ENCODE data around the gene PRSS36.
A peak's percentile ranks its signal among the peaks of the same experiment; 100 is the strongest.

PRSS36 gene

DNA sequence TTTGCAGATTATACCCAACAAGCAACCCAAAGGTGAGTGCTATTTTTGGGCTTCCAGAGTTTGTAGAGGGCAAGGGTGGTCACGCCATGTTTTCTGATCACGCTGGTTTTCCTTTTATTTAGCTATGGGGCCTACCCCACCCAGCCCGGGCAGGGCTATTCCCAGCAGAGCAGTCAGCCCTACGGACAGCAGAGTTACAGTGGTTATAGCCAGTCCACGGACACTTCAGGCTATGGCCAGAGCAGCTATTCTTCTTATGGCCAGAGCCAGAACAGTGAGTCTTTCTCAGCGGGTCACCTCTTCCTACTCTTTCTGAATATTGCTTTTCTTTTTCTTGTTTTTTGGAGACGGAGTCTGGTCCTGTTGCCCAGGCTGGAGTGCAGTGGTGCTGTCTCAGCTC is 32.5 kb upstream of the PRSS36 start:
- no peak for TF ChIP-seq TAF1 (IDR thresholded peaks at IDR 0.05; ENCODE audit: borderline replicate concordance, insufficient read depth, low read length)
- no peak for TF ChIP-seq SIN3A (IDR thresholded peaks at IDR 0.05; ENCODE audit: borderline replicate concordance, insufficient read depth, low read length)
- no peak for TF ChIP-seq FOXP2 (optimal IDR thresholded peaks at IDR 0.05; ENCODE audit: borderline replicate concordance, extremely low read depth, extremely low read length, insufficient read depth)
- TF ChIP-seq POLR2AphosphoS5 (IDR thresholded peaks at IDR 0.05; ENCODE audit: low read depth, low read length) = no peak
- TF ChIP-seq, protein P1, sequence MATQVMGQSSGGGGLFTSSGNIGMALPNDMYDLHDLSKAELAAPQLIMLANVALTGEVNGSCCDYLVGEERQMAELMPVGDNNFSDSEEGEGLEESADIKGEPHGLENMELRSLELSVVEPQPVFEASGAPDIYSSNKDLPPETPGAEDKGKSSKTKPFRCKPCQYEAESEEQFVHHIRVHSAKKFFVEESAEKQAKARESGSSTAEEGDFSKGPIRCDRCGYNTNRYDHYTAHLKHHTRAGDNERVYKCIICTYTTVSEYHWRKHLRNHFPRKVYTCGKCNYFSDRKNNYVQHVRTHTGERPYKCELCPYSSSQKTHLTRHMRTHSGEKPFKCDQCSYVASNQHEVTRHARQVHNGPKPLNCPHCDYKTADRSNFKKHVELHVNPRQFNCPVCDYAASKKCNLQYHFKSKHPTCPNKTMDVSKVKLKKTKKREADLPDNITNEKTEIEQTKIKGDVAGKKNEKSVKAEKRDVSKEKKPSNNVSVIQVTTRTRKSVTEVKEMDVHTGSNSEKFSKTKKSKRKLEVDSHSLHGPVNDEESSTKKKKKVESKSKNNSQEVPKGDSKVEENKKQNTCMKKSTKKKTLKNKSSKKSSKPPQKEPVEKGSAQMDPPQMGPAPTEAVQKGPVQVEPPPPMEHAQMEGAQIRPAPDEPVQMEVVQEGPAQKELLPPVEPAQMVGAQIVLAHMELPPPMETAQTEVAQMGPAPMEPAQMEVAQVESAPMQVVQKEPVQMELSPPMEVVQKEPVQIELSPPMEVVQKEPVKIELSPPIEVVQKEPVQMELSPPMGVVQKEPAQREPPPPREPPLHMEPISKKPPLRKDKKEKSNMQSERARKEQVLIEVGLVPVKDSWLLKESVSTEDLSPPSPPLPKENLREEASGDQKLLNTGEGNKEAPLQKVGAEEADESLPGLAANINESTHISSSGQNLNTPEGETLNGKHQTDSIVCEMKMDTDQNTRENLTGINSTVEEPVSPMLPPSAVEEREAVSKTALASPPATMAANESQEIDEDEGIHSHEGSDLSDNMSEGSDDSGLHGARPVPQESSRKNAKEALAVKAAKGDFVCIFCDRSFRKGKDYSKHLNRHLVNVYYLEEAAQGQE (IDR thresholded peaks at IDR 0.05; ENCODE audit: insufficient read depth in 1 of 2, low read depth in 2 of 2, low read length in 2 of 2) = no peak

DNA sequence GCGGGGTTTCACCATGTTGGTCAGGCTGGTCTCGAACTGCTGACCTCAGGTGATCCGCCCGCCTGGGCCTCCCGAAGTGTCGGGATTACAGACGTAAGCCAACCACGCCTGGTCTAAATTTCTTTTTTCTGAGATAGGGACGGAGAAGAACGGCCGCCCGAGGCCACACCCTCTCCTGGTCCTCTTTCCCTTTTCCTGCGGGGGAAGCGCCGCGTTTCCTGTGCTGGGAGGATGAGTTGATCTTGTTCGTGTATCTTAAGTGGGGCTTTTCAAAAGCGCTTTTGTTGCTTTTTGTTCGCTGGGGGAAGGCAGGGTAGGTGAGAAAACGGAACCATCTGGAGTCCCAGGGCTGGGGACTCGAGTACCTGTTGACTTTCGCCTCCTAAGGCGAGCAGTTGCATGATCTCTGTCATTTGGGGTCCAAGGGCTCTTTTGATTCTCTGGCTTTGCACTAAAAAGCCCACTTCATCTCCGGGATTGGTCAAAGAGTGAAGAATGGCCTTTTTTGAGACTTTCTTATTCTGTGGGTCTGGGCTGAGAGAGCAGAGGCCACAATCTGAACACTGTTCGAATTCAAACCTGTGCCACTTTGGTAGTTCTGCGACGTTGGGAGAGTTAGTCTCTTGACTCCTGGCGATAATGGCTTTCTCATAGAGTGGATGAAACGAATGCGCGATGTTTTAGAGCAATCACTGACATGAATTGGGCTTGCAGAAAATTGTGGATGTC is 31.4 kb upstream of the PRSS36 start:
- no peak for TF ChIP-seq TAF1 (IDR thresholded peaks at IDR 0.05; ENCODE audit: borderline replicate concordance, insufficient read depth, low read length)
- TF ChIP-seq FOXP2 (optimal IDR thresholded peaks at IDR 0.05; ENCODE audit: borderline replicate concordance, extremely low read depth, extremely low read length, insufficient read depth) = no peak
- no peak for TF ChIP-seq POLR2AphosphoS5 (IDR thresholded peaks at IDR 0.05; ENCODE audit: low read depth, low read length)
- TF ChIP-seq SIN3A (IDR thresholded peaks at IDR 0.05; ENCODE audit: borderline replicate concordance, insufficient read depth, low read length) = peak; percentile 40; the same call in 1 of the 2 replicates

DNA sequence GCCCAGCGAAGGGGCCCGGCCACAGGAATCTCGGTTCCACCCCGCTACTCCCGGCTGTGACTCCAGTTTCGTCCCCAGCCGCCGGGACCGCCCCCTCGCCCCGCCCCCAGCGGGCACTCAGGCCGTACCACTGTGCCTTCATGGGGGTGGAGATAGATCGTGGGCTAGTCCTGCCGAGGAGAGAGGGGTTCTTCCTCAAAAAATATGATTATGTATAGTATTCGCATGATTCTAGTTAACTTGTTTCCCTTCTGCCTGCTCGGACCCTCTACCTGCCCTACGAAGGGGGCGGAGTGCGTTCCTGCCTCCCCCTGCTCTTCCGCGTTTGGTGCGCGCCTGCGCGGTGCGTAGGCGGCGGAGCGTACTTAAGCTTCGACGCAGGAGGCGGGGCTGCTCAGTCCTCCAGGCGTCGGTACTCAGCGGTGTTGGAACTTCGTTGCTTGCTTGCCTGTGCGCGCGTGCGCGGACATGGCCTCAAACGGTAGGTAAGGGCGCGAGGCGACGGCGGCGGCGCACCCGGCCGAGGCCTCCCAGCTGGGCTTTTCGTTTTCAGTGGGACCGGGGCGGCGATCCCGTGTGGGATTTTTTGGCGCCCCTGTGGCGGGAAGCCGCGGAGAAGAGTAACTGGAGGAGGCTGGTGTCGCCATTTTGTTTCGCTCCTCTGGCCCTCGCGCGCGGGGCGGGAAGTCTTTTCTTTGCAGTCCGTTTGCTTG is 30.0 kb upstream of the PRSS36 start, which contains the start of gene FUS:
TSS of gene FUS (plus strand) at position 393 of the 713 bp plus-strand sequence. CDS start at position 469, 76 bp downstream.
- TF ChIP-seq POLR2AphosphoS5 (IDR thresholded peaks at IDR 0.05; ENCODE audit: low read depth, low read length) (peak; percentile 100), SIN3A (IDR thresholded peaks at IDR 0.05; ENCODE audit: borderline replicate concordance, insufficient read depth, low read length) (no peak; the same call in 1 of the 2 replicates), TAF1 (IDR thresholded peaks at IDR 0.05; ENCODE audit: borderline replicate concordance, insufficient read depth, low read length) (peak; percentile 99), FOXP2 (optimal IDR thresholded peaks at IDR 0.05; ENCODE audit: borderline replicate concordance, extremely low read depth, extremely low read length, insufficient read depth) (peak; percentile 41)
- TF ChIP-seq, protein P1 (IDR thresholded peaks at IDR 0.05; ENCODE audit: insufficient read depth in 1 of 2, low read depth in 2 of 2, low read length in 2 of 2) = peak; percentile 68 to 72; a peak in 3 of 4 replicates

DNA sequence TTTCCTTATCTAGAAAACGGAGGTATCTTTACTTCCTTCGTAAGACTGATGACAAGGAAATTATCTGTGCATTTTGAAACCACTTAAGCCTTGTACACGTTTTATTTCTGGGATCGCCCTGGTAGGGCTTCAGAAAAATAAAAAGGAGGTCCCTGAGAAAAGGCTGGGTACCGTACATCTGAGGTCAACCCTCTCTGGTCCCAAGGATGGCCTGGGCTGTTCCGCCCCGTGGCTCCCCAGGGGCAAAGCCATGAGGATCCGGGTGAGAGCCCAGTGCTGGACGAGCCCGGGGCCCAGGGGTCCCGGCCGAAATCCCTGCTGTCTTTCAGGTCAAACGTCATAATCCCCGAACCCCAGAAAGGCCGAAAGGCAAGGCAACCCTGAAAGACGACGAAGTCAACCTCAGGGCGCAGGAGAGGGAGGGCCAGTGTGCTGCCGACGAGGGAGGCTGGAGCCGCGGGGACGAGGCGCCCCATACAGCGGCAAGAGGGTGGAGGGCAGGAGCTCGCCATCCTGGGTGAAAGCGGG is 29.4 kb upstream of the PRSS36 start:
- TF ChIP-seq, protein P1 (IDR thresholded peaks at IDR 0.05; ENCODE audit: insufficient read depth in 1 of 2, low read depth in 2 of 2, low read length in 2 of 2) = no peak
- TF ChIP-seq POLR2AphosphoS5 (IDR thresholded peaks at IDR 0.05; ENCODE audit: low read depth, low read length) (no peak), SIN3A (IDR thresholded peaks at IDR 0.05; ENCODE audit: borderline replicate concordance, insufficient read depth, low read length) (no peak), TAF1 (IDR thresholded peaks at IDR 0.05; ENCODE audit: borderline replicate concordance, insufficient read depth, low read length) (no peak), FOXP2 (optimal IDR thresholded peaks at IDR 0.05; ENCODE audit: borderline replicate concordance, extremely low read depth, extremely low read length, insufficient read depth) (no peak)

DNA sequence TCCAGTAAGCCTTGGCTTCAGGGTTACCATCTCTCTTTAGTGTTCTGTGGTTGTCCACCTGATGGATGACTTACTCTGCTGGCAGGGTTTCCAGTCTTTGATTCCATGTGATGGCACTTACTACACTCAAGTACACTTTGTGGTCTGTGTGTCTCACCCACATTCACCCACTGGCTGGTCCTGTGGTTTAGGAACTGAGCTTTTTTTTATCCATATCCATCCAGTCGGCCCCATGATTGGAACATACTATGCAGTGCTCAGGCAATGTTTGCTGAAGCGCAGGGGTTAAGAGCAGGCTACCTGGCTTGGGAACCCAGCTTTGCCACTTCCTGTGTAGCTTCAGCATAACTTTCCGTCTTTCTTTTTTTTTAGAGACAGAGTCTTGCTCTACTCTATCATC is 27.3 kb upstream of the PRSS36 start:
- TF ChIP-seq TAF1 (IDR thresholded peaks at IDR 0.05; ENCODE audit: borderline replicate concordance, insufficient read depth, low read length) (no peak), FOXP2 (optimal IDR thresholded peaks at IDR 0.05; ENCODE audit: borderline replicate concordance, extremely low read depth, extremely low read length, insufficient read depth) (no peak), POLR2AphosphoS5 (IDR thresholded peaks at IDR 0.05; ENCODE audit: low read depth, low read length) (no peak), SIN3A (IDR thresholded peaks at IDR 0.05; ENCODE audit: borderline replicate concordance, insufficient read depth, low read length) (no peak)
- TF ChIP-seq, protein P1 (IDR thresholded peaks at IDR 0.05; ENCODE audit: insufficient read depth in 1 of 2, low read depth in 2 of 2, low read length in 2 of 2) = no peak

Data from PFSK-1 (cell line).